GM10266 (cell line): ENCODE data around the gene DLX5.

Experiments used
- DNase-seq: peaks from one replicate; pipeline ENCODE4 v3.0.0; 2012; ENCODE audit errors: extremely low spot score
- TF ChIP-seq, protein P1 (sequence below): IDR thresholded peaks from 2 replicates; pipeline ENCODE4 v1.5.1; 2012; ENCODE audit warnings: mild to moderate bottlenecking, low read depth; ENCODE audit not compliant: control insufficient read depth, insufficient read depth; ENCODE audit errors: missing control alignments

The DLX5 gene

DNA sequence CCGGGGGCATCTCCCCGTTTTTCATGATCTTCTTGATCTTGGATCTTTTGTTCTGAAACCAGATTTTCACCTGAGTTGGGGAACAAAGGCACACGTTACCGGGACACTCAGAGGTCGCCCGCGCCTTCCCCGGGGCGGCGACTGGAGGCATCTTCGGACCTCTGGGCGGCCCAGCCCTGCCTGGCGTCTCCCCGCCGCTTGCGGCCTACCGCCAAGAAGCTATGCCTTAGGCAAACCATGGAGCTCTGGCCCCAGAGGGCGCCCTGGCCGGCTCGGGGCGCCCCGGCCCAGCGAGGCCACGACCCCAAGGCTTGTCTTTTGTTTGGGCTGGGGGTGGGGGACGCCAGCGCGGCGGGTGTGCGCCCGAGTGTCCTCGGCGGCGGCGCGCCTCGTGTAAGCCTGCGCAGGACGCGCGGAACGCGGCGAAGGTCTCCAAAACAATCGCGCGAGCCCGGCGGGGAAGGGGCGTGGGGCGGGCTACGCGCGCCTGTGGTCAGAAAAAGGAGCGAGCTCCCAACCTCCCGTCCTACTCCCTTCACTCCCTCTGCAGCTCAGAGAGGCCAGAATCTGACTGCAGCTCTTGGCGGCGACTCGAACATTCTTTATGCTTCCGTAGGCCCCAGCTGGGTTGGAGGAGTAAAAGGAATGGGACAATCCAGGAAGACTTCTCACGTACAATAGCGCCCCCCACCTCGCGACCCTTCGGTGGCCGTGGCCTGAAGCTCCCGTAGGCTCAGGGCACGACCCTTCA, 3.5 kb downstream of the DLX5 start:
- peak; percentile 38 for DNase-seq
- TF ChIP-seq, protein P1, sequence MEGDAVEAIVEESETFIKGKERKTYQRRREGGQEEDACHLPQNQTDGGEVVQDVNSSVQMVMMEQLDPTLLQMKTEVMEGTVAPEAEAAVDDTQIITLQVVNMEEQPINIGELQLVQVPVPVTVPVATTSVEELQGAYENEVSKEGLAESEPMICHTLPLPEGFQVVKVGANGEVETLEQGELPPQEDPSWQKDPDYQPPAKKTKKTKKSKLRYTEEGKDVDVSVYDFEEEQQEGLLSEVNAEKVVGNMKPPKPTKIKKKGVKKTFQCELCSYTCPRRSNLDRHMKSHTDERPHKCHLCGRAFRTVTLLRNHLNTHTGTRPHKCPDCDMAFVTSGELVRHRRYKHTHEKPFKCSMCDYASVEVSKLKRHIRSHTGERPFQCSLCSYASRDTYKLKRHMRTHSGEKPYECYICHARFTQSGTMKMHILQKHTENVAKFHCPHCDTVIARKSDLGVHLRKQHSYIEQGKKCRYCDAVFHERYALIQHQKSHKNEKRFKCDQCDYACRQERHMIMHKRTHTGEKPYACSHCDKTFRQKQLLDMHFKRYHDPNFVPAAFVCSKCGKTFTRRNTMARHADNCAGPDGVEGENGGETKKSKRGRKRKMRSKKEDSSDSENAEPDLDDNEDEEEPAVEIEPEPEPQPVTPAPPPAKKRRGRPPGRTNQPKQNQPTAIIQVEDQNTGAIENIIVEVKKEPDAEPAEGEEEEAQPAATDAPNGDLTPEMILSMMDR: no peak

DNA sequence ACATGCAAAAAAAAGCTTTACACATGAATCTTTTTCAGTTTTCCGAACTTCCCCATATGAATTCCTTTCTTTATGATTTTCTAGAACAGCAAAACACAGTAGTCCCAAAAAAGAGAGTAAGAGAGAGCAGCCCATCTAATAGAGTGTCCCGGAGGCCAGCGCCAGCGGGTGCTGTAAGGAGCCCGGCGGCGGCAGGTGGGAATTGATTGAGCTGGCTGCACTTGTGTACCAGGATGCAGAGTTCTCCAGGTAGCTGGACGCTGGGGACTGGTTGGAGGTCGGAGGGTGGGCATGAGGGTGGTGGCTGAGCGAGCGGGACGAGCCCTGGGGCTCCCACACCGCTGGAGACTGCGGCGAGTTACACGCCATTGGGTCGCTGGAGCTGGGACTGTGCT, 4.0 kb downstream of the DLX5 start:
- TF ChIP-seq, protein P1: no peak
- peak; percentile 24 for DNase-seq

DNA sequence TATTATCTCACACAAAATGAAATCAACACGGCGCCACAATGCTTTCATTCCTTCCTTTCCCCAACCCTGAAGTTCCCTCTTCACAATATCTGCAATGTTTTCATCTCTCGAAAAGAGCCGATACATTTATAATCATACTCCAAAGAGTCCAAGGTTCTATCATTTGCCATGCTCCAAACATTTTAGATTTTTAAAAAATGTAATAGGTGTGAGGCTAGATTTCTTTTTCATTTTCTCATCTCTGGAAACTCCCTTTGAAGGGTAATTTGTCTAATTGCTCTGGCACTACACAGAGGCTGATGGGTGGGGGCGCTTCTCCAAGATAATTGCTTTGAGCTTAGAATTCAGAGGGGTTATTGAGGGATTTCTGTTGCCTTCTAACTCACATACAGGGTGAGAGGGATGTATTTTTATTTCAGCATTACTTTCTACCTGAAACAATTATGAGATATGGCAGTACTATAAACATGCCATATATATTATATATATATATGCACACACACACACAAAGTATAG, 4.9 kb downstream of the DLX5 start:
- DNase-seq: peak; percentile 30
- TF ChIP-seq, protein P1: no peak

DNA sequence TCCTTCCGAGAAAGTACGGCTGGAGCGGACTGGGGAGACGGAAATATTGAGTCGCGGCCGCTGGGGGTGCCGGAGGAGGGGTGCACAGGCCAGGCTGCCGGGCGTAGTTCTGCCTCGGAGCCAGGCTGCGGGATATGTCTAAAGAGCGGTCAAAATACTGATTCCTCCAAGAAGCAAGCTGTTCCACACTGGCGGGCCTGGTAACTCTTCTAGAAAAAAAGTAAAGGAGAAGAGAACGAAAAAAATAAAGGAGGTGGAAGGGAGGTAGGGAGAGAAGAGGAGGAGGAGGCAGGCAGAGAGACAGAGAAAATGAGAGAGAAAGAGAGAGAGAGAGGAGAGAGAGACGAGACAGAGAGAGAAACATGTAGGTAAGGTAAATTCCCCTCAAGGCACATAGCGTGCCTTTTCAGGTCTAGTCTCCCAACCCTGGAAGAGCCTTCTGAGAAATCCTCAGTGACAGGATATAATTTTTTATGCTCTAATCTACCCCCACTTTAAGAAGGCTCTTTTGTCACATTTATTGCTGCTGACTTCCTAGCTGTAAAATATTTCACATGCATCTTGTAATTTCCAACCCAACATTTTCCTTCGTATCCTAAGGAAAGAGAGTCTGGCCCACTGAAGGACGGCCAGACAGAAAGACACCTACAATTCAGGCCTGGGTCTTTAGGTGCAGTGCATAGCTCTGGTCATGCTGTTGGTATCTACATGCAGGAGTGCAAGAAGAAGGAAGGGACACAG, 5.7 kb downstream of the DLX5 start:
- DNase-seq: peak; percentile 22
- TF ChIP-seq, protein P1: no peak

DNA sequence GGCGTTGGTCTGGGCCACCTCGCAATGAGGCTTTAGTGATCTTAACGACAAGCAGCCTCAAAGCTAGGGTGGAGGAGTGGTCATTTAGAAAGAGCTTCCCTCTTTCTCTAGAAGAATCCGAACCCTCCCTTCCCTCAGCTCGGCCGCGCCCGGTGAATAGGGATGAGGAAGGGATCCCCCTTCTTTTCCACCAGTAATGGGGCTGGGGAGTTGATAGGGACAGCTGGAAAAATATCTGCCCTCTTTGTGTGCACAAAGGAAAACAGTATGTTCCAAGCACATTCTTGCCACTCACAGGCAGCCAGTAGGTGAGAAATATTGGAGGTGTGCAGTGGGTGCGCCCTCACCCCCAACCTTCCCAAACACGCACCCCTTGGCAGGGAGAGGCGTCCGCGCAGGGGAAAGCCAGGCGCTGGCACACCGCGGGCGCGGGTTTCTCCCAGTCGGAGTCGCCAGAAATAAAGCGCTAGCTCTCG, 6.5 kb downstream of the DLX5 start:
- TF ChIP-seq, protein P1: no peak
- peak; percentile 13 for DNase-seq

DNA sequence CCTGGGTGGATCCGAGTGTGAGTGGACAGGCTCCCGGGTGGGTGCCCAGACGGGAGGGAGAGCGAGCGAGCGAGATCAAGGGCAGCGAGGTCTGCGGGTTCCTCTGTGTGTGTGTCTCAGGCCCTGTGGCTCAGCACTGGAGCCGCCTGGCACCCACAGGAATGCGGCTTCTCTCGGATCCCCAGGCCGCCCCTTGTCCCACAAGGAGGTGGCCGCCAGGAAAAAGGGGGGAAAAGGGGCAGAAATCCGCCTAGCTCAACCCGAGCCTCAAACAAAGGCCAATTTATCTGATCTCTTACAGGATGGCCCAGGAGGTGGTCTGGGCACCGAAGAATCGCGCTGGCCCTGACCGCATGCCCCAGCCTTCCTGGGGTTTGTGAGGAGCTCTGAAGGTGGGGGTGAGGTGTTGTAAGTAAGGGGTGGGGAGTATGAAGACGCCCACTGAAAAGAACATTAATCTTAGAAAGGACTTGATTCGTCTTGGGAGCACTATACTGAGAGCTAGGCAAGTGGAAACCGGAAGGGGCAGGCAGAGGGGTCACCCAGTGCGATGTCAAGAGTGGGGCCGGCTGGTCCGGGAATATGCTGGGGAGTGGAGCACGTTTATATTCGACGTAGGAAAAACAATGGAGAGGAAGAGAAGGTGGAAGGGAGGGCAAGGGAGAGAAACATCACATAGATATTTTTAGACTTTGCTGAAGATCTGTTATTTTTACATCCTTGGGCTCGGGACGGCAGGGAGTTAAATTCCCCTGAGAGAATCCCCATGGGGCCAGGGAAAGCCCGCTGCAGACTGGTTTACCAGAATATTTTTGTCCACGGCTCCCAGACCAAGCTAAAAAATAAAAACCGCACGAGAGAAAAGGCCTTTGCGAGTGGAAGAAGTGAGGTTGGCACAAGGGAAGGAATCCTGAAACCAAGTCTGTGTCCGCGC, 7.2 kb downstream of the DLX5 start:
- TF ChIP-seq, protein P1: no peak

More for the DNA sequence above, 7.2 kb downstream of the DLX5 start:
- no peak for DNase-seq
